Measurements from ENCODE around the gene TRIM37. TPM values are rescaled to one million over a fixed set of nuclear protein-coding genes. Genes with fewer than 3 reads are reported as not detected.
"Not testable (repeated sequence)": the region's sequence is repeated elsewhere in the genome, so short reads cannot be mapped to it uniquely, and the experiment has no call there.

TRIM37 gene
- total RNA-seq, 1 experiment from 2014 or later = 40.4 TPM

DNA sequence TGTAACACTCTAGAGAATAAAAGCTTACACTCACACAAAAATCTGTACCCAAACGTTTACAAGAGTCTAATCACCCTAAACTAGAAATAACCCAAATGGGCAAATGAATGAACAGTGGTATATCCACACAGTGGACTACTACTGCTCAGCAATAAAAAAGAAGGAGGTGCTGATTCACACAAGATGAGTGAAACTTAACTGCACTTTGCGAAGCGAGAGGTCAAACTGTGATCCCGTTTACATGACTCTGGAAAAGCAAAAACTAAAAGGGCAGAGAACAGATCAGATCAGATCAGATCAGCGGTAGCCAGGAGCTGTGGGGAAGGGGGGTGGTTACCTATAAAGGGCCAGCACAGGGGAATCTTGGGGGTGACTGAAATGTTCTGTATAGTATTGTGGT is 113.4 kb downstream of the TRIM37 start:
- no peak for DNase-seq (ENCODE audit: low read depth)

DNA sequence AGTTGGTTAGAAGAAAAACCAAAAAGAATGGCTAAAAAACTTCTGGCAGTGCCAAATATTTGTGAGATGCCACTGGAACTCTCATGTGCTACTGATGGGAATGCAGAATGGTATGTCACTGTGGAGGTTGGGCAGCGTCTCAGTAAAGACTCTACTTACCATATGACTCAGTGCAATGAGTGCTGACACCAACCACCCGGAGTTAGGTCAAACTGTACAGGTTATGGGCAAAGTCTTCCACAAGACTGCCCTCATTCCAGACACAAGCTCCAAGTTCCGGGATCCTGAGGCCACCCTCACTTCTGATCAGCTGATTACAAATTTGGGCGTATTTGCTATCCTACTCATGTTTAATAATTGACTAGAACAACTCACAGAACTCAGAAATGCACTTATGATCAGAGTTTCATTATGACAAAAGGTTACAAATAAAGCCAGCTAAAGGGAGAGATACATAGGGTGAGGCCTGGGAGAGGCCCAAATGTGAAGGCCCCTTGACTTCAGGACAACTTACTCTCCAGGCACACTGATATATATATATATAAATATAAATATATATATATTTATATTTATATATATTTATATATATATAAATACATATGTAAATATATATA is 114.9 kb downstream of the TRIM37 start:
- DNase-seq (ENCODE audit: low read depth) = peak; percentile 31

DNA sequence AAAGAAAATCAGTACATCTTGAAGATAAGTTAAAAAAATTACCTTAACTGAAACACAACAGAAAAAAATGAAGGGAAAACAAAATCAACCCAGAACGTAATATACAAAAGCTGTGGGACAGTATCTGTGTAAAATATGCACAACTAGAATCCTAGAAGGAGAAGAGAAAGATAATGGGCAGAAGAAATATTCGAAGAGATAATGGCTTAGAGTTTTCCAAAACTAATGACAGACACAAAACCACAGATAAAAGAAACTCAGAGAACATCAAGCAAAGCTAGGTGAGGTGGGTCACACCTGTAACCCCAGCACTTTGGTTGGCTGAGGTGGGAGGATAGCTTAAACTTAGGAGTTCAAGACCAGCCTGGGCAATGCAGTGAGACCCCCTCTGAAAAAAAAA is 117.1 kb downstream of the TRIM37 start:
- DNase-seq (ENCODE audit: low read depth) = no peak

DNA sequence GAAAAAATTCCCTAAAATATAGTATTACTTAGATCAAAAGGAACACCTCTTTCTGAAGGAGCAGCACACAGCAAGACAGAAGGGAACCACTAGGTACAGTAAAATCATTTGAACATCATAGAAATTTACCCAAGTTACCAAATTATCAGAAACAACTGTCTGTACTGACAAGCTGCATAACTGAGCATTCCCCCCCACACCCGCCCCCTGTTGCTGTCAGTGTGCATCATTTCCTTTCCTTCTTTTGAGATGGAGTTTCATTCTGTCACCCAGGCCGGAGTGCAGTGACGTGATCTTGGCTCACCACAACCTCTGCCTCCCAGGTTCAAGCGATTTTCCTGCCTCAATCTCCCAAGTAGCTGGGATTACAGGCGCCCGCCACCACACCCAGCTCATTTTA is 120.7 kb downstream of the TRIM37 start:
- no peak for DNase-seq (ENCODE audit: low read depth)

DNA sequence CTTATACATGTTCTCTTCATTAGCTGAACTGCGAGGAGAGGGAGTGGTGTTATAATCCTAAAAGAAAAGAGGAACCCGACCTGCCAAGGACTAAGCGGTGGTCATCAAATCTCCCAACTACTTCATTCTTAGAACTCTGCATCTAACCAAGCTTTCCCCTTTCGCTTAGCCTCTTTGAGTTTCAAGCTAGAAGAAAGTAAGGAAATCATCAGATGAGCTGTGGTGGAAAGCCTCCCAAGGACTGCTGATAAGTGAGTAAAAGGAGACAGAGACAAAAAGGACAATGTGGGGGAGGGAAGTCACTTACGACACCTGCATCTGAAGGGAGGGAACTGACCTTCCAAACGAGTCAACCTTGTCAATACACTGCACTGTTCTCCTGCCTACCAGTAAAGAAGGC is 121.3 kb downstream of the TRIM37 start:
- DNase-seq (ENCODE audit: low read depth) = no peak

DNA sequence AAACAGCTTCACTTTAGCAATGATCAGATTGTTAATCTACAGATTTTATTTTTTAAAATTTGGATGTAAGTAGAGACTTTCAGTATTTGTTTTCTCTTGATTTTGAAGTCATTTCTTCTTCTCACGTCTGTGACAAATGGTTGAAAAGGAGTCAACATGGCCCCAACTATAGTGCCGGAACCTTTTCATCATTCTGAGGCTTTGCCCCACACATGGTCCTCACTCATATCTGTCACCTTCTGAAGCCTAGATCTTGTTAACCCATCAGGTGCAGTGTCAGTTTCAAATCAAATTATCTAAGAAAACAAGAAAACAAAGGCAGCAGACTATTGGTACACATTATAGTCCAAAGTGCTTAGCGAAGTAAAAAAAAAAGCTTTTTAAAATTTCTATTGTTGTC is 124.1 kb downstream of the TRIM37 start:
- DNase-seq (ENCODE audit: low read depth) = no peak

DNA sequence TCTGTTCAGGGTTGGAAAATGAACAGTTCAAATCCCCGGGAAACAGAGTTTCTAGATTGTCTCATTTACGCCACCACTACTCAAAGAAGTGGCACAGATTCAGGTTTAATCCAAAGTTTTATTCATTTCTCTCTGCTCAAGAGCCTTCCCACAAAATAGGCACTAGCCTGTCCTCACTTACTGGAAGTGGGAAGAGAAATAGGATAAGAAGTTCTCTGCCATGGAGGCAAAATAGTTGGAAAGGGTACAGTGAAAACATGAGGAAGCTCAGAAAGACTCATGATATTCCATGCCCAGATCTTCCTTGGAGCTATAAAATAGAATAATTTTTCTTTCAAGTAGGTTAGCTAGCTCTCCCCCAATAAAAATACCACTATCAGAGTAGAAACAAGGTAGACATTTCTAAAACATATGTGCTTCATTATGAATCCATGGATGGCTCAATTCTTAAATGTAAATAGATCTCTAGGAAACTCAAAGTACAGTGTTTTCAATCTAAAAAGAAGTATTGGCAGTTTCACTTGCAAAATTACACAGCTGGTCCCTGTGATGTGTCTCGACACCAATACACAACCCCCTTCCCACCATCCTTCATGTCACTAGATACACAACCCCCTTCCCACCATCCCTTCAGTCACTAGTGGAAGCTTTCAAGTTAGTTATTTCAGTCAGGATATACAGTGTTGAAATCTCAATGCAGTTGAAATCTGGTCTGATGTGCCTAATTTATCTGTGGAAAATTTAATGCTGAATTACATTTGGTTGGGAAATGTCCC is 125.8 kb downstream of the TRIM37 start:
- no peak for DNase-seq (ENCODE audit: low read depth)

DNA sequence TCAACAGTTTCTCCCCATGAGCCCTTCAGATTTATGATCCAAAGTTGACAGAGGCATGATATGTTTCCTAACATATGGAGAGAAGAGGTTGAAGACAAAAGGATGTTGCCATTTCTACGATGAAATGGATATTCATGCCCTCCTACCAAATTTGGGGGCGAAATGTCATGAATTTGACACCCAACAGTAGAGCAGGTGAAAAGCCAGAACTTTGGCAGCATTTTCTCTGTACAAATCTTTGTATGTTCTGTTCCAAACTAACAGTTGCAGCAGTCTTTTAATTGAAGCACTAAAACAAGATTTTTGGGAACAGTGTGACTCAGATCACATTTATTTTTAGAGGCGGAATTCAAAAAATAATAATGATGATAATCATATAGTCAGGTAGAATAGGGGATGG is 130.1 kb downstream of the TRIM37 start:
- no peak for DNase-seq (ENCODE audit: low read depth)

DNA sequence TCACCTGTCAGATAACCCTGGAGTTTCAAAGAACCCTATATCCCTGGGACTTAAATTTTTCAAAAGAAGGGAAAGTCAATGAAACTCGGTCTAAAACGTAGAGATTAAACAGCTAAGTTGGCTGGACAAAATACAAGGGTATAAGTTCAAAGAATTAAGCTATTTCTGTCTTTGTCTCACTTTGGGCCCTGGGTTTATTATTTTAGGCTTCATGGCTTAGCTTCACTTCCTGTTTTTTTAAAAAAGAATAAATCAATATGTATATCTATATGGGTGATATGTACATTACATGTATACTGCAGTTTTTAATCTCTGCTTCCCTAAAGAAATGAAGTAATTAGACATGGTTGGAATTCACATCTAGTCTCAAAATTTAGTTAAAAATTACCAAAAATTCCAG is 132.3 kb downstream of the TRIM37 start:
- no peak for DNase-seq (ENCODE audit: low read depth)

DNA sequence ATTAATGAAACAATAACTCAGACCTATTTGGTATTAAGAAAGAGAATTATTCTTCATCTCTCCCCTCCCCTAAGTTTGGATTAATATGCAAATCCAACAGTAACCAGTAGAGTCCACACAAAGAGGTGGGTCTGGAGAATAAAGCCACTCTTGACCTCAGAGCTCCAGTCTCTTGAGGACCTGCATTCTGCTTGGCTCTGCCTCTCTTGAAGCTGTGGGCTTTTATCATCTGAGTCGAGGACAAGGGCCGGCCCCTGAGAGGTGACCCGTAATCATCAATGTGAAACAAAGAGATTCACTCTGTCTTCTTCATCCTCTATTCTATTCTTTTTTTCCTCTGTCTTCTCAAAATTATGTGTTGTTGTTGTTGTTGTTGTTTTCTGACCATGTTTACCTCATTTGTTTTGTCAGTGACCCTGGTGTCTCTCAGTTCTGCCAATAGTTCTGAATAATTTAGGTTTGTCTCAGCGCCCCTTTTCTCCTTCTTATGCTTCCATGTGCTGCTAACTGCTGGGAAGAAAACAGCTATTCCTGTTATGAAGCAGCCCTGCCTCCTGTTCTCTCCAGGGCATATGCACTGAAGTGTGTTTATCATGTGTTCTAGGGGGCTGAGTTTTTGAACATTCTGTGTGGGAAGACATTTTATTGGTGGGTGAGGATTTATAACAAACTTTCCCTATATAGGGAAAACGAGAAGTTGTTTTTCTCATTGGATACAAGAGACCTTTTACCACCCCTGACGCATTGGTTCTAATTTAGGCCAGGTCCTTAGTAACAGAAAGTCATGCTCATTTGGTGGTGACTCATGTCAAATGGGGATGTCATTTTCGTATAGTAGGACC is 135.8 kb downstream of the TRIM37 start:
- DNase-seq (ENCODE audit: low read depth) = peak; percentile 28

DNA sequence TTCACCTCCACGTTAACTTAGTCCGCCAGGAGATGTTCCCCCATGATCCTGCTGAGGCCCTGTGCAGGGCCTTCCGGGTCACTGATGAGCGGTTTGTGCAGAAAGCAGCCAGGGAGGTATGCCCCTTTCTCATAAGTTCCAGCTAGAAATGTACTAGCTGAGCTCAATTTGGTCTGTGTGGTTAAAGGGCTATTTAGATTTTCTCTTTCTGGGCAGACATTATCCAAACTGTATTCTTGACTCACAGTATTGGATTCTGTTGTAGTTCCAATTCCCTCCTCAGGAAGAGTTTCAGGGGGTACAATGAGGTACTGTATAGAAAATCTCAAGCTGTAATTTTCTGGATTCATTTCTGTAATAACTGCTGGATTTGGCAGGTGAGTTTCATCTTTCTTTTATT is 137.1 kb downstream of the TRIM37 start:
- DNase-seq (ENCODE audit: low read depth) = no peak

DNA sequence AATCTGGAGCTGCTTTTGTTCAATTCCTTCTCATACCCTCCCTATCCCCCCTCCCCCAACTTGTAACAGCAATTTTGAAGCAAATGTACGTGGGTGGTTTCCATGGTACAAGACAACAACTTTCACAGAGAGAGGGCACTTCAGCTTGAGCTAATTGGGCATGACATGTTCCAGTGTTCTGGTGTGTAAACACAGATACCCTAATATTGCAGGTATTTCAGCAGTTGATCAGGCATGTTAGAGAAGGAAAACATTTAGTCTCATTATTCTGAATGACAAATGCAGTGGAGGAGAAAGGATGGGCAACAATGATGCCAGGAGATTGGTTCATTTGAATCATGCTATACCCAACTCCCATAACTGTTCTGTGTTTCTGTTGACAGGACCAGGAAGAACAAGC is 137.5 kb downstream of the TRIM37 start:
- DNase-seq (ENCODE audit: low read depth) = no peak

DNA sequence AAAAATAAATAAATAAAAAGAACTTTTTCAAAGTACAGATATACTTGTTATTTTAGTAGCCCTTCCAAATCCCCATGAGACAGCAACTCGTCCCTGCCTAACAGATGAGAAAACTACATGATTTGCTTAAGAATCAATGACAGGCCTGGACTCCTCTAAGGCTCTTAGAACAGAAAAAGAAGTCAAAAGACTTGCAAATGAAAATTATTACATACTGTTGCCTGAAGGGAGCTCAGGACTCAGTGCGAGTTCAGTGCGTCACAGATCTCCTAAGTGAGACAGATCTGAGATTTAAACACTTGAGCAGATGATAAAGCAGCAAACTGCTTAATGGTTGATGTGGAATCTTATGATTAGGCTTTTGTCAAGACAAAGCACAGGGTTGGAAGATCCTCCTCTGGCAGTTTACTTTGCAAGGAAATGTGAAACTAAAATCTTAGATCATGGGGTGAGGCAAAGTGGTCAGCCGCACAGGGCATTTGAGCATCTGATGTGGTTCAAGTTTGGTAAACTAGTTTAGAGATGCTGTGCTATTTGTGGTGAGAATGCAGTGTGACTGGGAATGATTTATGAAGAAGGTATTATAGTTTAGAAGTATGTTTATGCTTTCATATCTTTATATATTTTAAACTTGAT is 138.1 kb downstream of the TRIM37 start:
- DNase-seq (ENCODE audit: low read depth) = no peak

DNA sequence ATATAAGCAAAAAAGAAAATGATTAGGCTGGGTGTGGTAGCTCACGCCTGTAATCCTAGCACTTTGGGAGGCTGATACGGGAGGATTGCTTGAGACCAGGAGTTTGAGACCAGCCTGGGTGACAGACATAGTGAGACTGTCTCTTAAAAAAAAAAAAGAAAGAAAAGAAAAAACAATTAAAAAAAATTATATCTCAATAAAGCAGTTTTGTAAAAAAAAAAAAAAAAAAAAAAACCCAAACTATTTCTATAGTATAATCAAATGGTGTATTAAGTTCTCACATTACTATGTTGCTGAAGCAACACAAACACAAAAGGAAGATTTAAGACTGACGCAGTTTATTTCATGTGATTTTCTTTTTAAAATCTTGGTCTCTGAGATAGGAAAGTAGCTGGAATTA is 140.5 kb downstream of the TRIM37 start:
- no peak for DNase-seq (ENCODE audit: low read depth)

DNA sequence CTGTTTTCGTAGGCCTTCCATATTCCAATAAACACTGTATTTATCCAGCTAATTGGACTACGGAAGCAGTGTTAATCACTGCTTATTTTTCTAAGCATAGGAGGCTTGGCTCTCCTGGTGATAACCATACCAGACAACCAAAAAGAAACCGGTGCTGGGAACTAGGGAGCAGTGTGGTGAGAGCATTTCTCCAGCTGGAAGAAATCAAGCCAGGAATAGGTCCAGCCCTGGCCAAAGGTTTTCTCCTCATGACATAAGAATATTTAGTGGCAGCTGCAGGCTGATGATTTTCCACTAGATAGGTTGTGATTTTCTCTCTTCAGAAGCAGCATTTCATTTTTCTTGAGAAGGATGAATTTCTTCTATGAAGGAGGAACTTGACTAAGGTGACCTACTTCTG is 141.5 kb downstream of the TRIM37 start:
- DNase-seq (ENCODE audit: low read depth) = no peak

DNA sequence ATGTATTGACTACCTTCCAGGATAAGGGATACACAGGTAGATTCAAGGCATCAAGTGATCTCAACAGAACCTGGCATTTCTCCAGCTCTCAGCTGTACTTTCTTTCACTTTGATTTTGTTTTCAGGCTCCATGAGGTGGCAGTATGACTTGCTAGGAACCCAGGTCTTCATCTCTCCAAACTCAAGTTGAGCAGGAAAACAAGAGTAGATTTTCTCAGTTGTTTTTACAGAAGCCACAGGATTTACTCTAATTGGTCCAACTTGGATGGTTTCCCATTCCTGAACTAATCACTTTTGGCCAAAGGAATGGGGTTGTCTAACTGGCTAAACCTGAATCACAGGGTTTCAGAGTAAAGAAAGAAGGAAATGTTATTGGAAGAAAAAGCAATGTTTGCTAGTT is 146.6 kb downstream of the TRIM37 start:
- DNase-seq (ENCODE audit: low read depth) = peak; percentile 66

DNA sequence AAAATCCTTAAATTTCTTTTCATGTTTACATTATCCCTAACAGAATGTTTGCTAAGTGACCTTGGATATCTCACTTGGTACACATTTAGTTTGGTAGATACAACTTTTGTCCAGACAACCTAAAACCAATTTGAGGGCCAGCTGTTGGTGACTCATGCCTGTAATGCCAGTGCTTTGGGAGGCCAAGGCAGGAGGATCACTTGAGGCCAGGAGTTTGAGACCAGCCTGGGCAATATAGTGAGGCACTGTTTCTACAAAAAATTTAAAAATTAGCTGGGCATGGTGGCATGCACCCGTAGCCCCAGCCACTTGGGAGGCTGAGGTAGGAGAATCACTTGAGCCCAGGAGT is 149.0 kb downstream of the TRIM37 start:
- not testable (repeated sequence) for DNase-seq (ENCODE audit: low read depth)

DNA sequence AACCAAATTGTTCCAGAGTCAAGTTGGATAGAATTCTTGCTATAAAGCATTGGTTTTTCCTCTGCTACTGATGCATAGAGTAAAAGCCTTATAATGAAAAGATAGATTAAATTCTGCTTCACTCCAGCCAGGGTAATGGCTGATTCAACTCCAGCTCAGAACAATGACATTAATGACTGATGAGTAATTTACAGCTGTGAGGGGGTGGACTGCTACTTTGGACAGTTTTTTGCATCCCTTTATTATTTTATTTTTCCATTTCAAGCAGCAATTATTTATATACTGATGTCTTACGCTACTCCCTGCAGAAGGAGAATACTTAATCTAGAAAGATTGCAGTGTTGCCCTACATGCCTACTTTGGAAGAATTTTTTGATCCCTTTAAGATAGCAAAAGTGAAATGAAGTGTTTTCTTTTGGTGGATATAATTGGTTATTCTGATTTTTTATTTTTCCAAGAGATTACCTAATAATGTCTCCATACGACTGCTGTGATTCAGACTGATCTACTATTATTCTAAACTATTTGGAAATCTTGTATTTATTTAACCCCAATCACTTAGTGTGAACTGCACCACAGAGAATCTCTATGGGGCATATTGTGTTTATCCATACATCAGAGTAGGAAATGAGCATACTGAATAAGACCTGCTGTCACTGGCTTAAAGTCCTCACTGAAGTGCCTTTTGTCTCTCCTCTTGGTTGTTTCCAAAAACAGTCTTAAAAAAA is 149.5 kb downstream of the TRIM37 start:
- peak; percentile 53 for DNase-seq (ENCODE audit: low read depth)

DNA sequence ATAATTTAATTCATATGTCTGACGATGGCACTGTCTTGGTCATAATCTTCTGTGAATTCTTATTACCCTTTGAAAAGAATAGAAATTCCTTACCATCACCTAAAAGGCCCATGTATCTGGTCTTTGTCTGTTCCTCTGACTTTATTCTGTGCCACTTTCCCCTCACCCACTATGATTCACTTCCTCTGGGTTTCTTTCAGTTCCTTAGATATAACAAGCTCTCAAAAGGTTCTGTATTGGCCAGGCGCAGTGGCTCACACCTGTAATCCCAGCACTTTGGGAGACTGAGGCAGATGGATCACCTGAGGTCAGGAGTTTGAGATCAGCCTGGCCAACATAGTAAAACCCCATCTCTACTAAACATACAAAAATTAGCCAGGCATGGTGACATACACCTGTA is 152.3 kb downstream of the TRIM37 start:
- DNase-seq (ENCODE audit: low read depth) = not testable (repeated sequence)

DNA sequence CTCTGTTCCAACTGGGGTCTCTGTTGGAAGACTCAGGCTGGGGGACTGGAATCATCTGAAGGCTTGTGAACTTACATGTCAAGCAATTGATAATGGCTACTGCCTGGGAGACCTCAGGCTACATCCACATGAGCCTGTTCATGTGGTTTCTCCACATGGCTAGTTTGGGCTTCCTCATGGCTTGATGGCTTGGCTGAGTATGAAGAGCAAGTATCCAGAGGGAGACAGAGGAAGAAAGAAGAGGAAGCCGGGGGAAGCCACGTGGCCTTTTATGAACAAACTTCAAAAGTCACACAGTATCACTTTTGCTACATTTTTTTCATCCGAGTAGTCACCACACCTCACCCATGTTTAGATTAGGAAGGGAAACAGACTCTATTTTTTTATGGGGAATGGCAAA is 158.9 kb downstream of the TRIM37 start:
- DNase-seq (ENCODE audit: low read depth) = no peak

DNA sequence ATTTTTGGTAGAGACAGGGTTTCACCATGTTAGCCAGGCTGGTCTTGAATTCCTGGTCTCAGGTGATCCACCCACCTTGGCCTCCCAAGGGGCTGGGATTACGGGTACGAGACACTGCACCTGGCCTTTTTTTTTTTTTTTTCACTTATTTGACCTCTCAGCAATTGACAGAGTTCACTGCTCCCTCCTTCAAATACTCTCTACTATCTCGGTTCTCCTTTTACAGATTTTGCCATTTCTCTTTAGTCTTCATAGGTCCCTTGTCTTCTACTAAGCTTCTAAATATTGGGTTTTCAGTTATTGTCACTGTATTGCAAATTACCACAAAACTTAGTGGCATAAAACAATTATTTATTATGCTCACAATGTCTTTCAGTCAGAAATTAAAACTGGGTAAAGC is 159.3 kb downstream of the TRIM37 start:
- DNase-seq (ENCODE audit: low read depth) = no peak

DNA sequence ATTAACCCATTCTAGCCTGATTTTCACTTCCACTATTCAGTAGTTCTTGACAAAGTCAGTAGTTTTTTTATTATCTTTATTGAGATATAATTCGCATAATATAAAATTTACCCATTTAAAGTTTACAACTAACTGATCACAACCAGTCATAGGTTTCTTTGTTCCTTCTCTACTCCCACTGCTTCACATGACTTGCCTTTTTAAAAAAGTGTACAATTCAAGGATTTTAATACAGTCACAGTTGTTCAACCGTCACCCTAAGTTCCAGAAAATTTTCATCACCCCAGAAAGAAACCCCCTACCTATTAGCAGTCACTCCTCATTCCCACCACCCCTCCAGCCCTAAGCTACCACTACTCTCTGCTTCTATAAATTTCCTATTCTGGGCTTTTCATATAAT is 162.5 kb downstream of the TRIM37 start:
- DNase-seq (ENCODE audit: low read depth) = no peak

All from LHCN-M2 (cell line).